HepG2 (cell line): ENCODE measurements around the gene RPLP1. TPM values are rescaled to one million over a fixed set of nuclear protein-coding genes. Genes with fewer than 3 reads are reported as not detected.

Experiments
- HMGA1 ChIP-seq: sonication (generic); formaldehyde crosslinking; conservative IDR thresholded peaks from 2 replicates; pipeline ENCODE4 v1.4.0; 2020; ENCODE audit warnings: missing genetic modification reagents
- KLF16 ChIP-seq, 2 experiments: sonication (generic) in 1 of 2; formaldehyde crosslinking in 1 of 2; IDR thresholded peaks; 2 replicates each; pipeline versions ENCODE4 v1.6.1 to v1.8.0; 2016 to 2023; ENCODE audit warnings: missing genetic modification reagents in 2 of 2, missing compliant biosample characterization in 1 of 2
- KLF9 ChIP-seq: IDR thresholded peaks from 2 replicates; pipeline ENCODE4 v1.6.1; 2016; ENCODE audit warnings: low read depth
- MEIS1 ChIP-seq: sonication (generic); formaldehyde crosslinking; IDR thresholded peaks from 2 replicates; pipeline ENCODE4 v1.9.0; 2021; ENCODE audit warnings: mild to moderate bottlenecking, missing genetic modification reagents, moderate library complexity, borderline replicate concordance
- SIX4 ChIP-seq: sonication (generic); formaldehyde crosslinking; IDR thresholded peaks from 2 replicates; pipeline ENCODE4 v1.4.0; 2020; ENCODE audit warnings: missing genetic modification reagents
- SMYD3 ChIP-seq: sonication (generic); formaldehyde crosslinking; IDR thresholded peaks from 2 replicates; pipeline ENCODE4 v1.8.1; 2023; ENCODE audit warnings: mild to moderate bottlenecking, missing genetic modification reagents
- ZNF225 ChIP-seq: sonication (generic); formaldehyde crosslinking; IDR thresholded peaks from 2 replicates; pipeline ENCODE4 v1.4.0; 2020; ENCODE audit warnings: mild to moderate bottlenecking, missing genetic modification reagents
- ZNF562 ChIP-seq: sonication (generic); formaldehyde crosslinking; IDR thresholded peaks from 2 replicates; pipeline ENCODE4 v1.8.0; 2022; ENCODE audit warnings: missing genetic modification reagents, borderline replicate concordance
- ZNF780A ChIP-seq: sonication (generic); formaldehyde crosslinking; IDR thresholded peaks from 2 replicates; pipeline ENCODE4 v1.8.0; 2022; ENCODE audit warnings: mild to moderate bottlenecking, missing genetic modification reagents, moderate library complexity
- polyA plus RNA-seq, 8 experiments: library from polyadenylated mRNA; depleted of rRNA in 3 of 8; stranded (reverse) in 7 of 8; unstranded in 1 of 8; fragments of >200 nt; fragmentation: Illumina TruSeq in 4 of 8; extraction: Trizol in 4 of 8; gene quantifications; 2 replicates each; pipeline versions ENCODE4 v1.2.1 to v1.2.3, GENCODE V29; 2011 to 2016; ENCODE audit warnings: low read depth in 4 of 8, missing spikeins in 1 of 8, mixed read lengths in 1 of 8; ENCODE audit not compliant: insufficient read depth in 1 of 8
- total RNA-seq, 5 experiments: library from RNA; depleted of rRNA; stranded (reverse); fragments of >200 nt; fragmentation: Illumina TruSeq; extraction: Trizol; gene quantifications; 2 replicates each; pipeline ENCODE4 v1.2.3, GENCODE V29; 2016; ENCODE audit warnings: low read depth in 1 of 5
- TF ChIP-seq, protein P1 (sequence below): sonication (generic); formaldehyde crosslinking; IDR thresholded peaks from 2 replicates; pipeline ENCODE4 v1.4.0; 2020; ENCODE audit warnings: missing genetic modification reagents, borderline replicate concordance
- TF ChIP-seq, protein P2 (sequence below): sonication (generic); formaldehyde crosslinking; IDR thresholded peaks from 2 replicates; pipeline ENCODE4 v1.5.1; 2020; ENCODE audit warnings: mild to moderate bottlenecking, missing genetic modification reagents
- TF ChIP-seq, protein P3 (sequence below): sonication (generic); formaldehyde crosslinking; IDR thresholded peaks from 2 replicates; pipeline ENCODE4 v1.5.0; 2020; ENCODE audit warnings: missing genetic modification reagents
- TF ChIP-seq, protein P4 (sequence below): sonication (generic); formaldehyde crosslinking; IDR thresholded peaks from 2 replicates; pipeline ENCODE4 v1.5.1; 2020; ENCODE audit warnings: missing genetic modification reagents, mild to moderate bottlenecking, borderline replicate concordance
- TF ChIP-seq, protein P5 (sequence below): sonication (generic); formaldehyde crosslinking; IDR thresholded peaks from 2 replicates; pipeline ENCODE4 v1.9.0; 2022; ENCODE audit warnings: missing genetic modification reagents, mild to moderate bottlenecking, borderline replicate concordance
- TF ChIP-seq, protein P6 (sequence below), 2 experiments: IDR thresholded peaks; 2 replicates each; pipeline ENCODE4 v1.6.1; 2011 to 2012; ENCODE audit warnings: low read length in 2 of 2, borderline replicate concordance in 1 of 2, low read depth in 1 of 2, mild to moderate bottlenecking in 1 of 2, moderate library complexity in 1 of 2

Gene RPLP1
- total and polyA plus RNA-seq, 2 of the 13 experiments (the other 11 are each of a cell fraction or from before 2014, with no cell fraction given), result 817 to 929 TPM

DNA sequence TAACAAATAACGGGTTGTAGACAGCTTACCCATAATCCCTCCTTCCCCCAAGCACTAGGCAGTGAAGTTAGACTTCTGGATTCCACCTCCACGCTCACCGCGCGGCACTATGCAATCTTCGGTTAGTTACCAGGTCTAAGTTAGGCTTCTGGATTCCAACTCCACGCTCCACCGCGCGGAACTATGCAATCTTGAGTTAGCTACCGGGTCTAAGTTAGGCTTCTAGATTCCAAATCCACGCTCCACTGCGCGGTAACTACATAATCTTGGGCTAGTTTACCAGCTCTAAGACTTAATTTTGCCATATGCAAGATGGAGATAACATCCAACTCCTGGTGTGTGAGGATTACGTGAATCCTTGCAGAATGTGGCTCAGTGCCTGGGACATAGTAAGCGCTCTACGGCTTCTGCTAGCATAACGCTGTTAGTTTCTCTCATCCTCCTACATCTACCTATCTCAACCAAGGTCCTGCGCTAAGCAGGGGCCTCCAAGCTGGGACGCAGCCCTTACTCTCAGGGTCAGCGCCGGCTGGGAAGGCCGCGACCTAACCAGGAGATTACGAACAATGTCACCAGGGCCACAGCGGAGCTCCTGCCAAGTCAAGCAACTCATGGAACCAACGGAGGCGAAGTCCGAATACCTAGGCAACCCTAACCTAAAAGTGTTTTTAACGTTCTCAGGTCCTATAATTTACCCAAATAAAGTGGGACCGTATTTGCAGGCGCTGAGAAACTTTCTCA, 497 bp upstream of the RPLP1 start (continued):
- TF ChIP-seq, protein P1, sequence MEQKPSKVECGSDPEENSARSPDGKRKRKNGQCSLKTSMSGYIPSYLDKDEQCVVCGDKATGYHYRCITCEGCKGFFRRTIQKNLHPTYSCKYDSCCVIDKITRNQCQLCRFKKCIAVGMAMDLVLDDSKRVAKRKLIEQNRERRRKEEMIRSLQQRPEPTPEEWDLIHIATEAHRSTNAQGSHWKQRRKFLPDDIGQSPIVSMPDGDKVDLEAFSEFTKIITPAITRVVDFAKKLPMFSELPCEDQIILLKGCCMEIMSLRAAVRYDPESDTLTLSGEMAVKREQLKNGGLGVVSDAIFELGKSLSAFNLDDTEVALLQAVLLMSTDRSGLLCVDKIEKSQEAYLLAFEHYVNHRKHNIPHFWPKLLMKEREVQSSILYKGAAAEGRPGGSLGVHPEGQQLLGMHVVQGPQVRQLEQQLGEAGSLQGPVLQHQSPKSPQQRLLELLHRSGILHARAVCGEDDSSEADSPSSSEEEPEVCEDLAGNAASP (CRISPR knock-in tag), result no peak; the same call in 1 of the 2 replicates
- TF ChIP-seq, protein P2, sequence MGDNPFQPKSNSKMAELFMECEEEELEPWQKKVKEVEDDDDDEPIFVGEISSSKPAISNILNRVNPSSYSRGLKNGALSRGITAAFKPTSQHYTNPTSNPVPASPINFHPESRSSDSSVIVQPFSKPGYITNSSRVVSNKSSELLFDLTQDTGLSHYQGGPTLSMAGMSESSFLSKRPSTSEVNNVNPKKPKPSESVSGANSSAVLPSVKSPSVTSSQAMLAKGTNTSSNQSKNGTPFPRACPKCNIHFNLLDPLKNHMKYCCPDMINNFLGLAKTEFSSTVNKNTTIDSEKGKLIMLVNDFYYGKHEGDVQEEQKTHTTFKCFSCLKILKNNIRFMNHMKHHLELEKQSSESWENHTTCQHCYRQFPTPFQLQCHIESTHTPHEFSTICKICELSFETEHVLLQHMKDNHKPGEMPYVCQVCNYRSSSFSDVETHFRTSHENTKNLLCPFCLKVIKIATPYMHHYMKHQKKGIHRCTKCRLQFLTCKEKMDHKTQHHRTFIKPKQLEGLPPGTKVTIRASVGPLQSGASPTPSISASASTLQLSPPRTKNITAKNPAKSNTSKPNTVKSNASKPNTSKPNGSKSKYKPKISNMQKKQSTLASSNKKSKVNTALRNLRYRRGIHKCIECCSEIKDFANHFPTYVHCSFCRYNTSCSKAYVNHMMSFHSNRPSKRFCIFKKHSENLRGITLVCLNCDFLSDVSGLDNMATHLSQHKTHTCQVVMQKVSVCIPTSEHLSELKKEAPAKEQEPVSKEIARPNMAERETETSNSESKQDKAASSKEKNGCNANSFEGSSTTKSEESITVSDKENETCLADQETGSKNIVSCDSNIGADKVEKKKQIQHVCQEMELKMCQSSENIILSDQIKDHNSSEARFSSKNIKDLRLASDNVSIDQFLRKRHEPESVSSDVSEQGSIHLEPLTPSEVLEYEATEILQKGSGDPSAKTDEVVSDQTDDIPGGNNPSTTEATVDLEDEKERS (CRISPR knock-in tag), result no peak
- TF ChIP-seq KLF9 (CRISPR knock-in tag), result no peak
- TF ChIP-seq KLF16 (CRISPR knock-in tag; IDR thresholded peaks at IDR 0.05), result no peak; a peak in 1 of 4 replicates
- TF ChIP-seq, protein P3, sequence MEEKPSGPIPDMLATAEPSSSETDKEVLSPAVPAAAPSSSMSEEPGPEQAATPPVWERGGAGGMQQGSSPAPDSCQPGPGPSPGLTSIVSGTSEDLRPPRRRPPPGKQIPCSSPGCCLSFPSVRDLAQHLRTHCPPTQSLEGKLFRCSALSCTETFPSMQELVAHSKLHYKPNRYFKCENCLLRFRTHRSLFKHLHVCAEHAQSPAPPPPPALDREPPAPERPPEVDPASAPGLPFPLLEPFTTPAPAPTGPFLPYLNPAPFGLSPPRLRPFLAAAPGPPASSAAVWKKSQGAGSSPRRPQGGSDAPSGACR (CRISPR knock-in tag), result peak; percentile 43; the same call in 1 of the 2 replicates
- TF ChIP-seq, protein P4, sequence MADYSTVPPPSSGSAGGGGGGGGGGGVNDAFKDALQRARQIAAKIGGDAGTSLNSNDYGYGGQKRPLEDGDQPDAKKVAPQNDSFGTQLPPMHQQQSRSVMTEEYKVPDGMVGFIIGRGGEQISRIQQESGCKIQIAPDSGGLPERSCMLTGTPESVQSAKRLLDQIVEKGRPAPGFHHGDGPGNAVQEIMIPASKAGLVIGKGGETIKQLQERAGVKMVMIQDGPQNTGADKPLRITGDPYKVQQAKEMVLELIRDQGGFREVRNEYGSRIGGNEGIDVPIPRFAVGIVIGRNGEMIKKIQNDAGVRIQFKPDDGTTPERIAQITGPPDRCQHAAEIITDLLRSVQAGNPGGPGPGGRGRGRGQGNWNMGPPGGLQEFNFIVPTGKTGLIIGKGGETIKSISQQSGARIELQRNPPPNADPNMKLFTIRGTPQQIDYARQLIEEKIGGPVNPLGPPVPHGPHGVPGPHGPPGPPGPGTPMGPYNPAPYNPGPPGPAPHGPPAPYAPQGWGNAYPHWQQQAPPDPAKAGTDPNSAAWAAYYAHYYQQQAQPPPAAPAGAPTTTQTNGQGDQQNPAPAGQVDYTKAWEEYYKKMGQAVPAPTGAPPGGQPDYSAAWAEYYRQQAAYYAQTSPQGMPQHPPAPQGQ (CRISPR knock-in tag), result no peak
- TF ChIP-seq, protein P5, sequence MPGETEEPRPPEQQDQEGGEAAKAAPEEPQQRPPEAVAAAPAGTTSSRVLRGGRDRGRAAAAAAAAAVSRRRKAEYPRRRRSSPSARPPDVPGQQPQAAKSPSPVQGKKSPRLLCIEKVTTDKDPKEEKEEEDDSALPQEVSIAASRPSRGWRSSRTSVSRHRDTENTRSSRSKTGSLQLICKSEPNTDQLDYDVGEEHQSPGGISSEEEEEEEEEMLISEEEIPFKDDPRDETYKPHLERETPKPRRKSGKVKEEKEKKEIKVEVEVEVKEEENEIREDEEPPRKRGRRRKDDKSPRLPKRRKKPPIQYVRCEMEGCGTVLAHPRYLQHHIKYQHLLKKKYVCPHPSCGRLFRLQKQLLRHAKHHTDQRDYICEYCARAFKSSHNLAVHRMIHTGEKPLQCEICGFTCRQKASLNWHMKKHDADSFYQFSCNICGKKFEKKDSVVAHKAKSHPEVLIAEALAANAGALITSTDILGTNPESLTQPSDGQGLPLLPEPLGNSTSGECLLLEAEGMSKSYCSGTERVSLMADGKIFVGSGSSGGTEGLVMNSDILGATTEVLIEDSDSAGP (CRISPR knock-in tag), result no peak
- no peak for TF ChIP-seq ZNF225 (CRISPR knock-in tag)
- TF ChIP-seq SIX4 (CRISPR knock-in tag), result no peak
- TF ChIP-seq, protein P6, sequence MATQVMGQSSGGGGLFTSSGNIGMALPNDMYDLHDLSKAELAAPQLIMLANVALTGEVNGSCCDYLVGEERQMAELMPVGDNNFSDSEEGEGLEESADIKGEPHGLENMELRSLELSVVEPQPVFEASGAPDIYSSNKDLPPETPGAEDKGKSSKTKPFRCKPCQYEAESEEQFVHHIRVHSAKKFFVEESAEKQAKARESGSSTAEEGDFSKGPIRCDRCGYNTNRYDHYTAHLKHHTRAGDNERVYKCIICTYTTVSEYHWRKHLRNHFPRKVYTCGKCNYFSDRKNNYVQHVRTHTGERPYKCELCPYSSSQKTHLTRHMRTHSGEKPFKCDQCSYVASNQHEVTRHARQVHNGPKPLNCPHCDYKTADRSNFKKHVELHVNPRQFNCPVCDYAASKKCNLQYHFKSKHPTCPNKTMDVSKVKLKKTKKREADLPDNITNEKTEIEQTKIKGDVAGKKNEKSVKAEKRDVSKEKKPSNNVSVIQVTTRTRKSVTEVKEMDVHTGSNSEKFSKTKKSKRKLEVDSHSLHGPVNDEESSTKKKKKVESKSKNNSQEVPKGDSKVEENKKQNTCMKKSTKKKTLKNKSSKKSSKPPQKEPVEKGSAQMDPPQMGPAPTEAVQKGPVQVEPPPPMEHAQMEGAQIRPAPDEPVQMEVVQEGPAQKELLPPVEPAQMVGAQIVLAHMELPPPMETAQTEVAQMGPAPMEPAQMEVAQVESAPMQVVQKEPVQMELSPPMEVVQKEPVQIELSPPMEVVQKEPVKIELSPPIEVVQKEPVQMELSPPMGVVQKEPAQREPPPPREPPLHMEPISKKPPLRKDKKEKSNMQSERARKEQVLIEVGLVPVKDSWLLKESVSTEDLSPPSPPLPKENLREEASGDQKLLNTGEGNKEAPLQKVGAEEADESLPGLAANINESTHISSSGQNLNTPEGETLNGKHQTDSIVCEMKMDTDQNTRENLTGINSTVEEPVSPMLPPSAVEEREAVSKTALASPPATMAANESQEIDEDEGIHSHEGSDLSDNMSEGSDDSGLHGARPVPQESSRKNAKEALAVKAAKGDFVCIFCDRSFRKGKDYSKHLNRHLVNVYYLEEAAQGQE (IDR thresholded peaks at IDR 0.05; ENCODE audit: borderline replicate concordance in 1 of 2, low read depth in 1 of 2, low read length in 2 of 2), result no peak
- no peak for TF ChIP-seq HMGA1 (CRISPR knock-in tag)
- no peak; the same call in 1 of the 2 replicates for TF ChIP-seq MEIS1 (CRISPR knock-in tag)
- TF ChIP-seq SMYD3 (CRISPR knock-in tag), result no peak; the same call in 1 of the 2 replicates
- TF ChIP-seq ZNF562 (CRISPR knock-in tag), result no peak
- TF ChIP-seq ZNF780A (CRISPR knock-in tag), result no peak
